PC-3 (cell line): Measurements from ENCODE around the gene SLC35E4. TPM values are rescaled to one million over a fixed set of nuclear protein-coding genes. Genes with fewer than 3 reads are reported as not detected.

Source experiments
- ATAC-seq: fragments of 200-7000 bp; cut with Tn5 transposase; 2 replicates; pipeline ENCODE4 v1.9.1; 2020; ENCODE audit warnings: mild to moderate bottlenecking, moderate library complexity
- BruUV-seq: library from RNA; stranded (reverse); fragments of 400-500 nt; replicated peaks from 2 replicates; lab custom pipeline; 2021; lab: Mats Ljungman, UMichigan
- CTCF ChIA-PET: fragments of 300-600 bp; sonication (Branson Sonifier 250); formaldehyde crosslinking; loops from one replicate; lab custom pipeline; 2022; ENCODE audit warnings: antibody characterized with exemption; lab: Charles Lee
- POLR2A ChIA-PET: fragments of 300-600 bp; sonication (Branson Sonifier 250); formaldehyde crosslinking; loops from one replicate; lab custom pipeline; 2022; ENCODE audit warnings: antibody characterized with exemption; ENCODE audit not compliant: unreplicated experiment; lab: Charles Lee
- DNase-seq: peaks from one replicate; pipeline ENCODE4 v3.0.0-alpha.2; 2015
- H2AFZ ChIP-seq: fragments of 300-600 bp; sonication (generic); 2 replicates; pipeline ENCODE4 v1.6.0; 2016; ENCODE audit warnings: antibody characterized with exemption, low read length
- H3F3A ChIP-seq: fragments of 300-600 bp; sonication (generic); one replicate; pipeline ENCODE4 v1.6.0; 2017; ENCODE audit warnings: antibody characterized with exemption, low read length, control low read depth, mild to moderate bottlenecking; ENCODE audit not compliant: unreplicated experiment
- H3K27ac ChIP-seq: fragments of 300-600 bp; sonication (generic); 2 replicates; pipeline ENCODE4 v1.5.1; 2016; ENCODE audit warnings: mild to moderate bottlenecking, low read length
- H3K27me3 ChIP-seq: fragments of 300-600 bp; sonication (generic); 2 replicates; pipeline ENCODE4 v1.6.1; 2016; ENCODE audit warnings: low read length, mixed read lengths
- H3K36me3 ChIP-seq: fragments of 300-600 bp; sonication (generic); 2 replicates; pipeline ENCODE4 v1.6.1; 2016; ENCODE audit warnings: low read depth, mixed run types, low read length, mixed read lengths
- H3K4me1 ChIP-seq: fragments of 300-600 bp; sonication (generic); 2 replicates; pipeline ENCODE4 v1.5.1; 2016; ENCODE audit warnings: low read length; ENCODE audit not compliant: insufficient read depth
- H3K4me2 ChIP-seq: fragments of 300-600 bp; sonication (generic); 2 replicates; pipeline ENCODE4 v1.6.0; 2016; ENCODE audit warnings: low read length
- H3K4me3 ChIP-seq: fragments of 300-600 bp; sonication (generic); 2 replicates; pipeline ENCODE4 v1.5.1; 2016; ENCODE audit warnings: mild to moderate bottlenecking, low read length, mixed read lengths
- H3K79me2 ChIP-seq: fragments of 300-600 bp; sonication (generic); 2 replicates; pipeline ENCODE4 v1.6.1; 2017; ENCODE audit warnings: low read length, mixed read lengths
- H3K9ac ChIP-seq: fragments of 300-600 bp; sonication (generic); 2 replicates; pipeline ENCODE4 v1.6.0; 2016; ENCODE audit warnings: mild to moderate bottlenecking, low read length
- H3K9me2 ChIP-seq: fragments of 300-600 bp; sonication (generic); replicated peaks from 2 replicates; pipeline ENCODE4 v1.6.1; 2016; ENCODE audit warnings: mixed run types, low read length, mixed read lengths
- H3K9me3 ChIP-seq: fragments of 300-600 bp; sonication (generic); 2 replicates; pipeline ENCODE4 v1.6.1; 2016; ENCODE audit warnings: low read length, mixed read lengths
- H4K20me1 ChIP-seq: fragments of 300-600 bp; sonication (generic); 2 replicates; pipeline ENCODE4 v1.6.1; 2016; ENCODE audit warnings: low read length, mixed read lengths
- EZH2 ChIP-seq: fragments of 300-600 bp; sonication (generic); IDR thresholded peaks from one replicate; pipeline ENCODE4 v1.6.1; 2017; ENCODE audit warnings: antibody characterized with exemption, mild to moderate bottlenecking, low read length; ENCODE audit not compliant: unreplicated experiment
- EZH2phosphoT487 ChIP-seq: fragments of 300-600 bp; sonication (generic); IDR thresholded peaks from 2 replicates; pipeline ENCODE4 v1.6.1; 2018; ENCODE audit warnings: mild to moderate bottlenecking, antibody characterized with exemption, low read length, borderline replicate concordance
- intact Hi-C: fragments of 100-400 bp; cut with micrococcal nuclease; formaldehyde crosslinking; loops from 2 replicates; pipeline ENCODE4 v1.9.0; 2023
- total RNA-seq: library from RNA; depleted of rRNA; stranded (reverse); fragments of >200 nt; gene quantifications from 2 replicates; pipeline ENCODE4 v1.2.3, GENCODE V29; 2014
- TF ChIP-seq, protein P1 (sequence below): fragments of 300-600 bp; sonication (generic); conservative IDR thresholded peaks from 2 replicates; pipeline ENCODE4 v1.5.1; 2017; ENCODE audit warnings: antibody characterized with exemption, low read depth, mild to moderate bottlenecking, low read length

The SLC35E4 gene
- total RNA-seq, 1 experiment from 2014 or later = 16.8 TPM

- Histone ChIP-seq H3K4me2 (peak overlapping the region; percentile 54), H3K4me1 (peaks cover 17% of the 10 kb centered on the region), H3K9ac (peak overlapping the region; percentile 16; the same call in 1 of the 2 replicates), H3K9me2 (no peaks in the 10 kb centered on the region), H3K27me3 (no peaks in the 10 kb centered on the region), H4K20me1 (no peaks in the 10 kb centered on the region), H3K79me2 (peaks cover 16% of the 10 kb centered on the region), H3F3A (no peaks in the 10 kb centered on the region), H3K4me3 (no peak overlapping the region), H3K36me3 (no peaks in the 10 kb centered on the region), H3K9me3 (no peaks in the 10 kb centered on the region), H2AFZ (no peak overlapping the region), H3K27ac (peak overlapping the region; percentile 72)
- POLR2A ChIA-PET = no interaction called here
- no peak for DNase-seq
- CTCF ChIA-PET = interaction anchor here (0.6 to 1.0 kb wide), 2 partner anchors 51 to 112 kb away, joined by 3 read pairs; no protein-coding TSS in a partner anchor
- no TSS peak for BruUV-seq
- no peak for ATAC-seq
- no peak for TF ChIP-seq EZH2
- TF ChIP-seq EZH2phosphoT487 = no peak
- TF ChIP-seq, protein P1, sequence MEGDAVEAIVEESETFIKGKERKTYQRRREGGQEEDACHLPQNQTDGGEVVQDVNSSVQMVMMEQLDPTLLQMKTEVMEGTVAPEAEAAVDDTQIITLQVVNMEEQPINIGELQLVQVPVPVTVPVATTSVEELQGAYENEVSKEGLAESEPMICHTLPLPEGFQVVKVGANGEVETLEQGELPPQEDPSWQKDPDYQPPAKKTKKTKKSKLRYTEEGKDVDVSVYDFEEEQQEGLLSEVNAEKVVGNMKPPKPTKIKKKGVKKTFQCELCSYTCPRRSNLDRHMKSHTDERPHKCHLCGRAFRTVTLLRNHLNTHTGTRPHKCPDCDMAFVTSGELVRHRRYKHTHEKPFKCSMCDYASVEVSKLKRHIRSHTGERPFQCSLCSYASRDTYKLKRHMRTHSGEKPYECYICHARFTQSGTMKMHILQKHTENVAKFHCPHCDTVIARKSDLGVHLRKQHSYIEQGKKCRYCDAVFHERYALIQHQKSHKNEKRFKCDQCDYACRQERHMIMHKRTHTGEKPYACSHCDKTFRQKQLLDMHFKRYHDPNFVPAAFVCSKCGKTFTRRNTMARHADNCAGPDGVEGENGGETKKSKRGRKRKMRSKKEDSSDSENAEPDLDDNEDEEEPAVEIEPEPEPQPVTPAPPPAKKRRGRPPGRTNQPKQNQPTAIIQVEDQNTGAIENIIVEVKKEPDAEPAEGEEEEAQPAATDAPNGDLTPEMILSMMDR = no peak
- intact Hi-C loops = no loop called here
These were observed 7.7 kb downstream of the SLC35E4 start for GRCh38 chr22:30643055-30643875.

GRCh38 chr22:30646518-30647160 lies 11.1 kb downstream of the SLC35E4 start:
- H3K36me3 ChIP-seq = no peaks in the 10 kb centered on the region
- H3K4me1 ChIP-seq = peaks cover 28% of the 10 kb centered on the region
- H3F3A ChIP-seq = no peaks in the 10 kb centered on the region
- H3K27me3 ChIP-seq = no peaks in the 10 kb centered on the region
- ChIA-PET CTCF (interaction anchor here (0.7 kb wide), 1 partner anchor 11 kb away, joined by 6 read pairs; the partner anchor contains the start of gene SLC35E4), POLR2A (no interaction called here)
- ATAC-seq (no peak), DNase-seq (no peak)
- no peak for TF ChIP-seq EZH2
- TF ChIP-seq, protein P1 = no peak
- no peak for TF ChIP-seq EZH2phosphoT487
- BruUV-seq = no TSS peak
- no peak overlapping the region for H3K4me2 ChIP-seq
- peaks cover 7% of the 10 kb centered on the region; the same call in 1 of the 2 replicates for H3K79me2 ChIP-seq
- H3K9me2 ChIP-seq = no peaks in the 10 kb centered on the region
- no peak overlapping the region for H2AFZ ChIP-seq
- no peaks in the 10 kb centered on the region for H4K20me1 ChIP-seq
- no peak overlapping the region for H3K4me3 ChIP-seq
- H3K9ac ChIP-seq = no peak overlapping the region
- intact Hi-C loops = no loop called here
- no peak overlapping the region for H3K27ac ChIP-seq
- H3K9me3 ChIP-seq = no peaks in the 10 kb centered on the region
